Ascending aorta (tissue), 2 donors: ENCODE data around the gene EDA. TPM values are rescaled to one million over a fixed set of nuclear protein-coding genes. Genes with fewer than 3 reads are reported as not detected.

Experiments
- DNase-seq, 2 donors: peaks; one replicate each; pipeline ENCODE4 v3.0.0-alpha.2; 2019; ENCODE audit warnings: low spot score in 2 of 2
- H3K27ac ChIP-seq, 2 donors: fragments of 200-600 bp; sonication (generic); one replicate each; pipeline ENCODE4 v1.5.1; 2016 to 2017; ENCODE audit warnings: mild to moderate bottlenecking in 1 of 2
- H3K27me3 ChIP-seq: fragments of 200-600 bp; sonication (generic); one replicate; pipeline ENCODE4 v1.5.1; 2017
- H3K36me3 ChIP-seq, 2 donors: fragments of 200-600 bp; sonication (generic); one replicate each; pipeline ENCODE4 v1.5.1; 2016
- H3K4me1 ChIP-seq, 2 donors: fragments of 200-600 bp; sonication (generic); one replicate each; pipeline ENCODE4 v1.5.1; 2016 to 2017; ENCODE audit warnings: mild to moderate bottlenecking in 1 of 2
- H3K4me3 ChIP-seq, 2 donors: fragments of 200-600 bp; sonication (generic); one replicate each; pipeline ENCODE4 v1.5.1; 2016 to 2017; ENCODE audit warnings: mild to moderate bottlenecking in 1 of 2
- H3K9me3 ChIP-seq, 2 donors: fragments of 200-600 bp; sonication (generic); one replicate each; pipeline ENCODE4 v1.5.1; 2016
- intact Hi-C: fragments of 100-400 bp; cut with DNase I; formaldehyde crosslinking; loops from one replicate; pipeline ENCODE4 v1.15.1; 2023
- total RNA-seq: library from RNA; depleted of rRNA; stranded (reverse); fragments of >200 nt; gene quantifications from one replicate; pipeline ENCODE4 v1.1.0, GENCODE V29; 2016
- TF ChIP-seq, protein P1 (sequence below), 3 experiments: fragments of 200-600 bp in 2 of 3; fragments of 450-650 bp in 1 of 3; sonication (generic) in 2 of 3; IDR thresholded peaks; one replicate each; pipeline ENCODE4 v1.5.1; 2016 to 2019; ENCODE audit warnings: antibody characterized with exemption in 3 of 3, mild to moderate bottlenecking in 1 of 3, moderate library complexity in 1 of 3

Gene EDA
- total RNA-seq, 1 donor from 2014 or later = 1.7 TPM

GRCh38 chrX:70038951-70039350 is 423.0 kb downstream of the EDA start:
- TF ChIP-seq, protein P1, sequence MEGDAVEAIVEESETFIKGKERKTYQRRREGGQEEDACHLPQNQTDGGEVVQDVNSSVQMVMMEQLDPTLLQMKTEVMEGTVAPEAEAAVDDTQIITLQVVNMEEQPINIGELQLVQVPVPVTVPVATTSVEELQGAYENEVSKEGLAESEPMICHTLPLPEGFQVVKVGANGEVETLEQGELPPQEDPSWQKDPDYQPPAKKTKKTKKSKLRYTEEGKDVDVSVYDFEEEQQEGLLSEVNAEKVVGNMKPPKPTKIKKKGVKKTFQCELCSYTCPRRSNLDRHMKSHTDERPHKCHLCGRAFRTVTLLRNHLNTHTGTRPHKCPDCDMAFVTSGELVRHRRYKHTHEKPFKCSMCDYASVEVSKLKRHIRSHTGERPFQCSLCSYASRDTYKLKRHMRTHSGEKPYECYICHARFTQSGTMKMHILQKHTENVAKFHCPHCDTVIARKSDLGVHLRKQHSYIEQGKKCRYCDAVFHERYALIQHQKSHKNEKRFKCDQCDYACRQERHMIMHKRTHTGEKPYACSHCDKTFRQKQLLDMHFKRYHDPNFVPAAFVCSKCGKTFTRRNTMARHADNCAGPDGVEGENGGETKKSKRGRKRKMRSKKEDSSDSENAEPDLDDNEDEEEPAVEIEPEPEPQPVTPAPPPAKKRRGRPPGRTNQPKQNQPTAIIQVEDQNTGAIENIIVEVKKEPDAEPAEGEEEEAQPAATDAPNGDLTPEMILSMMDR (IDR thresholded peaks at IDR 0.05) = no peak
- intact Hi-C loops = no loop called here

GRCh38 chrX:70039758-70040157 is 423.8 kb downstream of the EDA start:
- intact Hi-C loops = no loop called here
- Histone ChIP-seq H3K4me3 (no peak overlapping the region), H3K36me3 (no peaks in the 10 kb centered on the region), H3K4me1 (no peaks in the 10 kb centered on the region), H3K27ac (no peak overlapping the region), H3K9me3 (no peaks in the 10 kb centered on the region), H3K27me3 (no peaks in the 10 kb centered on the region)
- TF ChIP-seq, protein P1 (IDR thresholded peaks at IDR 0.05) = no peak
- no peak for DNase-seq

More at GRCh38 chrX:70038951-70039350, 423.0 kb downstream of the EDA start:
- no peaks in the 10 kb centered on the region for H3K27me3 ChIP-seq
- no peak overlapping the region for H3K27ac ChIP-seq
- H3K36me3 ChIP-seq = no peaks in the 10 kb centered on the region
- H3K9me3 ChIP-seq = no peaks in the 10 kb centered on the region
- no peak overlapping the region for H3K4me3 ChIP-seq
- DNase-seq = no peak
- H3K4me1 ChIP-seq = no peaks in the 10 kb centered on the region

GRCh38 chrX:70041993-70042392 is 426.1 kb downstream of the EDA start:
- Histone ChIP-seq H3K4me1 (no peaks in the 10 kb centered on the region), H3K36me3 (no peaks in the 10 kb centered on the region), H3K4me3 (no peak overlapping the region), H3K27ac (no peak overlapping the region), H3K9me3 (no peaks in the 10 kb centered on the region), H3K27me3 (no peaks in the 10 kb centered on the region)
- TF ChIP-seq, protein P1 (IDR thresholded peaks at IDR 0.05) = no peak
- intact Hi-C loops = no loop called here
- no peak for DNase-seq

DNA sequence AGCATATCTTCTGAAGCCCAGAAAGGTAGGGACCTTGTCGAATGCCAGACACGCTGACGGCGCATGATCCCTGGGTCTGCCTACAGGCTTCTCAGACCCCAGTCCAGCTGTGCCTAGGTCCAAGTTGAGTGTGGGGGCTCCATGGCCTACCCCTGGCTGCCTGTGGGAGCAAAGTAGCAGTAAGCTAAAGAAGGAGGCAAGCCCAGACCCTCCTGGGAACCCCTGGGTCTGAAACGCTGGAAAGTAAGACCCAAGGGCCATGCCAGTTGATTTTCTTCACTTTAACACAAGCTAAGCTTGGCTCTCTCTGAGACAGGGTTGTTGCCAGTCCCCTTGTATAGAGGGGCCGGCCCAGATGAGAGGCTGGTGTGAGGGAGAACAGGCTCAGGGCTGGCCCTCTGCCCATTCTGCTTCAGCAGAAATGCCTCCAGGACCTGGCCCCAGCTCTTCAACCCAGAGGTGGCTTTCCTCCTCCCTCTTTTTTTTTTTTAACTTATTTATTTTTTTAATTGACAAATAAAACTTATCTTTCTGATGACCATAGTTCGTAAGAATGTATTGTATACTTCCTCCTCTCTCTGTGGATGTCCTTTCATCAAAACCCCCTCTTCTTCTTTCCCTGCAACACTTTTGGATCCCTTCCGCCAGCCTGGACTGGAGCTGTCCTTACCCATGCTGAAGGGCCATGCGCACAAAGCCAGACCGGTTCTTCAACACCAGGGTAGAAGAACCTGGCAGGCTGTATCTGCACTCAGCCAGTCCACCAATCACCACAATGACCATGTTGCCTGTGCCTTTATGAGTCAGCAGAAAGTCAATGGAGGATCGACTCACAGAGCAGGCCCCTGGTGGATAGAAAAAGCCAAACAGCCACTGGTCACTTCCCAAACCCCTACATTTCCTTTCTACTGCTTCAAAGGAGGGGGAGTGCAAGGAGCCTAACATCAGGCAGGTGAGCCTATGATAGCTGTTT is 426.8 kb downstream of the EDA start:
- Histone ChIP-seq H3K27ac (no peak overlapping the region), H3K36me3 (no peaks in the 10 kb centered on the region), H3K4me3 (no peak overlapping the region), H3K9me3 (no peaks in the 10 kb centered on the region), H3K4me1 (no peaks in the 10 kb centered on the region), H3K27me3 (no peaks in the 10 kb centered on the region)
- TF ChIP-seq, protein P1 (IDR thresholded peaks at IDR 0.05) = no peak
- intact Hi-C loops = no loop called here
- DNase-seq = no peak

DNA sequence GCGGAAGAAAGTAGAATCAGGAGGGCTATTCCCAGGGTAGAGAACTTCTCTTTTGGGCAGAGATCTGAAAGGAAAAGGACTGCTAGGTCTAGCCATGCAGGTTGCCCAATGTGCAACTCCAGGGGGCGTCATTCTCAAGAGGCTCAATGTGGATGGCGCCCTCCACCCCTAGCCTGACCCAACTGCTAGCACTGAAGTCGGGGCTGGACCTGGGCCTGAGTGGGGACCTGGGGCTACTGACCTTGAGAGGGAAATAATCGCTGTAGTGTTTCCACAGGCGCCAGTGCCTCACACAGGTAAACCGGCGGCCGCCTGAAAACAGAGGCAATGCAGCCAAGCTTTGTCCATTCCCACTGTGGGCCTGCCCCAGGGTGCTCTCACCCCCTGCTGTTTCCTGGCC is 427.8 kb downstream of the EDA start:
- no peaks in the 10 kb centered on the region for H3K4me1 ChIP-seq
- intact Hi-C loops = no loop called here

More for the DNA sequence above, 427.8 kb downstream of the EDA start:
- DNase-seq = peak in 1 of 2 donors; percentile 58
- TF ChIP-seq, protein P1 (IDR thresholded peaks at IDR 0.05) = no peak
- H3K4me3 ChIP-seq = no peak overlapping the region
- no peaks in the 10 kb centered on the region for H3K9me3 ChIP-seq
- H3K27me3 ChIP-seq = no peaks in the 10 kb centered on the region
- no peaks in the 10 kb centered on the region for H3K36me3 ChIP-seq
- no peak overlapping the region for H3K27ac ChIP-seq
